HEK293T (cell line): ENCODE data around the gene ARHGEF28.

ENCODE experiments used
- CTBP1 ChIP-seq: fragments of 450-650 bp; IDR thresholded peaks from 2 replicates; pipeline ENCODE4 v1.6.1; 2016; ENCODE audit warnings: borderline replicate concordance
- FOXM1 ChIP-seq: fragments of 450-650 bp; IDR thresholded peaks from 2 replicates; pipeline ENCODE4 v1.6.1; 2017; ENCODE audit warnings: mild to moderate bottlenecking, borderline replicate concordance

DNA sequence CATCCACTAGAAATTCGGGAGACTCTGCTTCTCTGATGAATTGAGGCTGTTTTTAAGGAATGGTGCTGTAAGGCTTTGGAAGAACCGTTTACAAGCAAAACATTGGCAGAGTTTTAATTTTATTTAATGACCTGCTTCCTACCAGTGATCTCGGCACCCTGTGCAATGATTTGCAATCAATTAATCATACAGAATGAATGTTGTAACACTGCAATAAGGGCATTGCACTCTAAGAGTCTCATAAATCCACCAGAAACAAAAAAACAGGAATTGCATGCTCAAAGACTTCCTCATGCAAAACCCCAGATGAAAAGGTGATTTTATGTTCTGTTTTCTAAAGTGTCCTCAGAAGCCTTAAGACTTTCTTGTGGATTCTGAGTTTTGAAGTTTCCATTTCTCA lies 295.7 kb downstream of the ARHGEF28 start:
- TF ChIP-seq FOXM1 = no peak
- no peak for TF ChIP-seq CTBP1
